ENCODE measurements around the gene SP100.

DNA sequence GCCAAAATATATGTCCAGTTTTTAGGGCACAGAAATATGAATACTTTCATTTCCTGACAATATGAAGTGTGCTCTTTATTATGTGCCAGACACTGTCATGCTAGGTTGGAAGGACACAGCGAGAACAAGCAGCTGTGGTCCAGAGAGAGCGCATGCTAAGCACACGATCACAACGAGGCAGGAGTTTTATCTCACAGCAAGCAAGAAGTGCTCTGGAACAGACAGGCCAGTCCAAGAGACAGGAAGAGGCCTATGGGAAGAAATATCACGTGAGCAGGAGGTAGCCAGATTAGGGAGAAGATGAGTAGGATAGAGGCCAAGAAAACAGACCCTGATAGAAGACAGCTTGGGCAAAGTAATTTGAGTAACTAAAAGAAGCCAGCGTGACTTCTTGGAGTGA is 161.1 kb downstream of the SP100 start:
- no peak for TF ChIP-seq EZH2 (IDR thresholded peaks at IDR 0.05; ENCODE audit: insufficient read depth, low read length)
- TF ChIP-seq, protein P1, sequence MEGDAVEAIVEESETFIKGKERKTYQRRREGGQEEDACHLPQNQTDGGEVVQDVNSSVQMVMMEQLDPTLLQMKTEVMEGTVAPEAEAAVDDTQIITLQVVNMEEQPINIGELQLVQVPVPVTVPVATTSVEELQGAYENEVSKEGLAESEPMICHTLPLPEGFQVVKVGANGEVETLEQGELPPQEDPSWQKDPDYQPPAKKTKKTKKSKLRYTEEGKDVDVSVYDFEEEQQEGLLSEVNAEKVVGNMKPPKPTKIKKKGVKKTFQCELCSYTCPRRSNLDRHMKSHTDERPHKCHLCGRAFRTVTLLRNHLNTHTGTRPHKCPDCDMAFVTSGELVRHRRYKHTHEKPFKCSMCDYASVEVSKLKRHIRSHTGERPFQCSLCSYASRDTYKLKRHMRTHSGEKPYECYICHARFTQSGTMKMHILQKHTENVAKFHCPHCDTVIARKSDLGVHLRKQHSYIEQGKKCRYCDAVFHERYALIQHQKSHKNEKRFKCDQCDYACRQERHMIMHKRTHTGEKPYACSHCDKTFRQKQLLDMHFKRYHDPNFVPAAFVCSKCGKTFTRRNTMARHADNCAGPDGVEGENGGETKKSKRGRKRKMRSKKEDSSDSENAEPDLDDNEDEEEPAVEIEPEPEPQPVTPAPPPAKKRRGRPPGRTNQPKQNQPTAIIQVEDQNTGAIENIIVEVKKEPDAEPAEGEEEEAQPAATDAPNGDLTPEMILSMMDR (IDR thresholded peaks at IDR 0.05; ENCODE audit: insufficient read depth, low read depth, low read length), result no peak

All from astrocyte (in vitro differentiated cells and primary cell).